ENCODE measurements around the gene L3MBTL2.

- no peak for TF ChIP-seq EZH2phosphoT487 (conservative IDR thresholded peaks at IDR 0.05; ENCODE audit: low read length)
- TF ChIP-seq, protein P1, sequence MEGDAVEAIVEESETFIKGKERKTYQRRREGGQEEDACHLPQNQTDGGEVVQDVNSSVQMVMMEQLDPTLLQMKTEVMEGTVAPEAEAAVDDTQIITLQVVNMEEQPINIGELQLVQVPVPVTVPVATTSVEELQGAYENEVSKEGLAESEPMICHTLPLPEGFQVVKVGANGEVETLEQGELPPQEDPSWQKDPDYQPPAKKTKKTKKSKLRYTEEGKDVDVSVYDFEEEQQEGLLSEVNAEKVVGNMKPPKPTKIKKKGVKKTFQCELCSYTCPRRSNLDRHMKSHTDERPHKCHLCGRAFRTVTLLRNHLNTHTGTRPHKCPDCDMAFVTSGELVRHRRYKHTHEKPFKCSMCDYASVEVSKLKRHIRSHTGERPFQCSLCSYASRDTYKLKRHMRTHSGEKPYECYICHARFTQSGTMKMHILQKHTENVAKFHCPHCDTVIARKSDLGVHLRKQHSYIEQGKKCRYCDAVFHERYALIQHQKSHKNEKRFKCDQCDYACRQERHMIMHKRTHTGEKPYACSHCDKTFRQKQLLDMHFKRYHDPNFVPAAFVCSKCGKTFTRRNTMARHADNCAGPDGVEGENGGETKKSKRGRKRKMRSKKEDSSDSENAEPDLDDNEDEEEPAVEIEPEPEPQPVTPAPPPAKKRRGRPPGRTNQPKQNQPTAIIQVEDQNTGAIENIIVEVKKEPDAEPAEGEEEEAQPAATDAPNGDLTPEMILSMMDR (IDR thresholded peaks at IDR 0.05; ENCODE audit: insufficient read depth, low read length, poor library complexity, severe bottlenecking) = no peak
These were observed 10.3 kb downstream of the L3MBTL2 start for GRCh38 chr22:41215409-41215808.
